ENCODE results near the gene GABBR2.

The GABBR2 gene

DNA sequence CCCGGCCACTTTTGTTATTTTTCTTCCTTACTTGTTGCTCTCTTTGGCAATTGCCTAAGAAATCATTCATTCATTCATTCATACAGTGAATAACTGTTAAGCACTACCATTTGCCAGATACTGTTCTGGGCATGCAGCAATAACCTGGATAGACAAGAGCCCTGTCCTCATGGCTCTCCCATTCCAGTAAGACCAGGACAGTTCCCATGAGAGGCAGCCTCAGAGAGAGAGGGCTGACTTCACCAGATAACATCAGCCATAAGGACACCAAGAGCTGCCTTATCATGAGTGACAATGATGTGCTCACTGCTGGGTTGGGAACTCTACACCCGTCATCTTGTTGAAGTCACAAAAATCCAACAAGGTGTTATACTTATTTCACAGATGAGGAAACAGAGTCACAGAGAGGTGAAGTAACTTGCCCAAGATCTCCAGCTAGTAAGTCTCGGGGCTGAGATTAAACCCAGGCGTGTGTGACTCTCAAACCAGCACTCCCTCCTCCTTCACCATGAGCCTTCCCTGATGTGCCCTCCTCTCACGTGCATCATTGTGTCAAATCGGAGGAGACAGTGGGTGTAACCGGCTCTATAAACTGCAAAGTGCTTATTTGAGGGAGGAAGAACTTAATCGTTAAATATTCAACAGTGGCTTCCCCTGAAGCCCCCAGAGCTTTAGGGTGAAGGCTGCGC, 392.1 kb downstream of the GABBR2 start:
- Histone ChIP-seq H3K9me3 (replicated peaks; ENCODE audit: insufficient read depth, low read length) (no peaks in the 10 kb centered on the region), H2AFZ (ENCODE audit: low read length) (no peak overlapping the region), H3F3A (ENCODE audit: insufficient read depth, low read length) (no peaks in the 10 kb centered on the region), H3K79me2 (ENCODE audit: low read length) (no peaks in the 10 kb centered on the region), H3K27ac (ENCODE audit: low read length) (no peak overlapping the region), H3K4me1 (ENCODE audit: low read length) (no peaks in the 10 kb centered on the region), H3K9me2 (replicated peaks; ENCODE audit: insufficient read depth, low read length) (no peaks in the 10 kb centered on the region), H4K20me1 (ENCODE audit: insufficient read depth, low read length) (no peaks in the 10 kb centered on the region), H3K4me3 (ENCODE audit: low read length) (no peak overlapping the region), H3K9ac (ENCODE audit: low read length) (no peak overlapping the region), H3K27me3 (replicated peaks; ENCODE audit: insufficient read depth, low read length) (no peaks in the 10 kb centered on the region), H3K36me3 (replicated peaks; ENCODE audit: insufficient read depth, low read length) (no peaks in the 10 kb centered on the region), H3K4me2 (ENCODE audit: low read depth, low read length) (no peak overlapping the region)
- DNase-seq = no peak
- TF ChIP-seq EZH2 (optimal IDR thresholded peaks at IDR 0.05; ENCODE audit: low read depth, low read length) = no peak
- TF ChIP-seq EZH2phosphoT487 (IDR thresholded peaks at IDR 0.05; ENCODE audit: low read length) = no peak
- no peak for TF ChIP-seq CTCF (IDR thresholded peaks at IDR 0.05; ENCODE audit: low read length)

- no peak overlapping the region for H3K27ac ChIP-seq (ENCODE audit: low read length)
- H3K4me1 ChIP-seq (ENCODE audit: low read length) = no peaks in the 10 kb centered on the region
- no peaks in the 10 kb centered on the region for H3F3A ChIP-seq (ENCODE audit: insufficient read depth, low read length)
- H3K36me3 ChIP-seq (replicated peaks; ENCODE audit: insufficient read depth, low read length) = no peaks in the 10 kb centered on the region
- no peaks in the 10 kb centered on the region for H3K9me2 ChIP-seq (replicated peaks; ENCODE audit: insufficient read depth, low read length)
- H2AFZ ChIP-seq (ENCODE audit: low read length) = no peak overlapping the region
- no peaks in the 10 kb centered on the region for H3K27me3 ChIP-seq (replicated peaks; ENCODE audit: insufficient read depth, low read length)
- H3K9ac ChIP-seq (ENCODE audit: low read length) = no peak overlapping the region
- H4K20me1 ChIP-seq (ENCODE audit: insufficient read depth, low read length) = no peaks in the 10 kb centered on the region
- no peaks in the 10 kb centered on the region for H3K79me2 ChIP-seq (ENCODE audit: low read length)
- no peaks in the 10 kb centered on the region for H3K9me3 ChIP-seq (replicated peaks; ENCODE audit: insufficient read depth, low read length)
- TF ChIP-seq EZH2 (optimal IDR thresholded peaks at IDR 0.05; ENCODE audit: low read depth, low read length) (no peak), CTCF (IDR thresholded peaks at IDR 0.05; ENCODE audit: low read length) (peak; percentile 98)
- DNase-seq = peak; percentile 87
- H3K4me3 ChIP-seq (ENCODE audit: low read length) = no peak overlapping the region
- no peak overlapping the region for H3K4me2 ChIP-seq (ENCODE audit: low read depth, low read length)
These were observed 393.1 kb downstream of the GABBR2 start for GRCh38 chr9:98315551-98316060.

- Histone ChIP-seq H3K9me2 (replicated peaks; ENCODE audit: insufficient read depth, low read length) (no peaks in the 10 kb centered on the region), H2AFZ (ENCODE audit: low read length) (no peak overlapping the region), H3F3A (ENCODE audit: insufficient read depth, low read length) (no peaks in the 10 kb centered on the region), H3K4me2 (ENCODE audit: low read depth, low read length) (no peak overlapping the region), H3K9ac (ENCODE audit: low read length) (no peak overlapping the region), H3K27me3 (replicated peaks; ENCODE audit: insufficient read depth, low read length) (no peaks in the 10 kb centered on the region), H3K27ac (ENCODE audit: low read length) (no peak overlapping the region), H3K79me2 (ENCODE audit: low read length) (no peaks in the 10 kb centered on the region), H3K36me3 (replicated peaks; ENCODE audit: insufficient read depth, low read length) (no peaks in the 10 kb centered on the region), H4K20me1 (ENCODE audit: insufficient read depth, low read length) (no peaks in the 10 kb centered on the region), H3K4me1 (ENCODE audit: low read length) (no peaks in the 10 kb centered on the region), H3K9me3 (replicated peaks; ENCODE audit: insufficient read depth, low read length) (no peaks in the 10 kb centered on the region), H3K4me3 (ENCODE audit: low read length) (no peak overlapping the region)
- no peak for DNase-seq
- TF ChIP-seq EZH2 (optimal IDR thresholded peaks at IDR 0.05; ENCODE audit: low read depth, low read length) (no peak), EZH2phosphoT487 (IDR thresholded peaks at IDR 0.05; ENCODE audit: low read length) (no peak), CTCF (IDR thresholded peaks at IDR 0.05; ENCODE audit: low read length) (no peak)
These were observed 393.7 kb downstream of the GABBR2 start for GRCh38 chr9:98315067-98315453.

Data from MM.1S (cell line).